WTC11 (cell line): ENCODE measurements around the gene CACNA2D3. TPM values are rescaled to one million over a fixed set of nuclear protein-coding genes. Genes with fewer than 3 reads are reported as not detected.

Experiments used
- ATAC-seq: fragments of 200-7000 bp; cut with Tn5 transposase; 2 replicates; pipeline ENCODE4 v1.10.0; 2021; ENCODE audit warnings: mild to moderate bottlenecking, moderate library complexity
- CTCF ChIA-PET: fragments of 300-600 bp; sonication (Branson Sonifier 250); formaldehyde crosslinking; loops from one replicate; lab custom pipeline; 2021; ENCODE audit warnings: antibody characterized with exemption; lab: Charles Lee
- POLR2A ChIA-PET: fragments of 350-600 bp; sonication (Branson Sonifier 250); formaldehyde crosslinking; loops from one replicate; lab custom pipeline; 2021; ENCODE audit warnings: antibody characterized with exemption; lab: Charles Lee
- DNase-seq: peaks from one replicate; pipeline ENCODE4 v3.0.0; 2021; ENCODE audit warnings: low spot score
- H3K27ac Mint-ChIP-seq: 2 replicates; pipeline ENCODE4 v1.8.0; 2021; ENCODE audit warnings: mixed read lengths
- H3K27me3 Mint-ChIP-seq: 2 replicates; pipeline ENCODE4 v1.8.0; 2021; ENCODE audit warnings: low read depth, mild to moderate bottlenecking, moderate library complexity, mixed read lengths
- H3K36me3 Mint-ChIP-seq: 2 replicates; pipeline ENCODE4 v1.8.0; 2021; ENCODE audit warnings: mixed read lengths
- H3K4me1 Mint-ChIP-seq: 2 replicates; pipeline ENCODE4 v1.8.0; 2022; ENCODE audit warnings: mixed read lengths
- H3K4me3 Mint-ChIP-seq: 2 replicates; pipeline ENCODE4 v1.8.0; 2021; ENCODE audit warnings: mild to moderate bottlenecking, moderate library complexity, mixed read lengths
- H3K9me3 Mint-ChIP-seq: 2 replicates; pipeline ENCODE4 v1.8.0; 2021; ENCODE audit warnings: mixed read lengths
- CBFB ChIP-seq: sonication (generic); formaldehyde crosslinking; IDR thresholded peaks from 2 replicates; pipeline ENCODE4 v1.8.1; 2022; ENCODE audit warnings: mild to moderate bottlenecking, low read depth, missing genetic modification reagents
- ELF4 ChIP-seq: sonication (generic); formaldehyde crosslinking; IDR thresholded peaks from 2 replicates; pipeline ENCODE4 v1.8.1; 2022; ENCODE audit warnings: low read depth, mild to moderate bottlenecking, moderate library complexity, missing genetic modification reagents
- NFE2L1 ChIP-seq: sonication (generic); formaldehyde crosslinking; IDR thresholded peaks from 2 replicates; pipeline ENCODE4 v1.8.1; 2023; ENCODE audit warnings: missing genetic modification reagents
- SMAD4 ChIP-seq: sonication (generic); formaldehyde crosslinking; IDR thresholded peaks from 2 replicates; pipeline ENCODE4 v1.8.0; 2022; ENCODE audit warnings: mild to moderate bottlenecking, missing genetic modification reagents
- TP53 ChIP-seq: sonication (generic); formaldehyde crosslinking; IDR thresholded peaks from 2 replicates; pipeline ENCODE4 v1.8.1; 2023; ENCODE audit warnings: mild to moderate bottlenecking, missing genetic modification reagents
- total RNA-seq: library from RNA; stranded (reverse); gene quantifications from 3 replicates; pipeline ENCODE4 v1.2.3, GENCODE V29; 2021
- TF ChIP-seq, protein P1 (sequence below): sonication (generic); formaldehyde crosslinking; IDR thresholded peaks from 2 replicates; pipeline ENCODE4 v1.8.1; 2022; ENCODE audit warnings: mild to moderate bottlenecking, moderate library complexity, missing genetic modification reagents
- TF ChIP-seq, protein P2 (sequence below): sonication (generic); formaldehyde crosslinking; IDR thresholded peaks from 2 replicates; pipeline ENCODE4 v1.8.1; 2023; ENCODE audit warnings: mild to moderate bottlenecking, missing genetic modification reagents, moderate library complexity
- TF ChIP-seq, protein P3 (sequence below): sonication (generic); formaldehyde crosslinking; IDR thresholded peaks from 2 replicates; pipeline ENCODE4 v1.8.1; 2023; ENCODE audit warnings: mild to moderate bottlenecking, moderate library complexity, missing genetic modification reagents
- TF ChIP-seq, protein P4 (sequence below): sonication (generic); formaldehyde crosslinking; IDR thresholded peaks from 2 replicates; pipeline ENCODE4 v1.8.1; 2022; ENCODE audit warnings: low read depth, mild to moderate bottlenecking, moderate library complexity, missing genetic modification reagents, borderline replicate concordance
- TF ChIP-seq, protein P5 (sequence below): sonication (generic); formaldehyde crosslinking; IDR thresholded peaks from 2 replicates; pipeline ENCODE4 v1.8.0; 2022; ENCODE audit warnings: missing genetic modification reagents
- TF ChIP-seq, protein P6 (sequence below): sonication (generic); formaldehyde crosslinking; IDR thresholded peaks from 2 replicates; pipeline ENCODE4 v1.8.0; 2022; ENCODE audit warnings: mild to moderate bottlenecking, missing genetic modification reagents
- TF ChIP-seq, protein P7 (sequence below): sonication (generic); formaldehyde crosslinking; conservative IDR thresholded peaks from 2 replicates; pipeline ENCODE4 v1.8.1; 2022; ENCODE audit warnings: mild to moderate bottlenecking, missing genetic modification reagents
- TF ChIP-seq, protein P8 (sequence below): sonication (generic); formaldehyde crosslinking; IDR thresholded peaks from 2 replicates; pipeline ENCODE4 v1.8.1; 2023; ENCODE audit warnings: mild to moderate bottlenecking, missing genetic modification reagents, borderline replicate concordance
- TF ChIP-seq, protein P9 (sequence below): fragments of 250-450 bp; sonication (Bioruptor Pico); conservative IDR thresholded peaks from 2 replicates; pipeline ENCODE4 v1.9.0; 2021; ENCODE audit warnings: mild to moderate bottlenecking

CACNA2D3 gene
- total RNA-seq, 1 experiment from 2014 or later: 5.0 TPM

DNA sequence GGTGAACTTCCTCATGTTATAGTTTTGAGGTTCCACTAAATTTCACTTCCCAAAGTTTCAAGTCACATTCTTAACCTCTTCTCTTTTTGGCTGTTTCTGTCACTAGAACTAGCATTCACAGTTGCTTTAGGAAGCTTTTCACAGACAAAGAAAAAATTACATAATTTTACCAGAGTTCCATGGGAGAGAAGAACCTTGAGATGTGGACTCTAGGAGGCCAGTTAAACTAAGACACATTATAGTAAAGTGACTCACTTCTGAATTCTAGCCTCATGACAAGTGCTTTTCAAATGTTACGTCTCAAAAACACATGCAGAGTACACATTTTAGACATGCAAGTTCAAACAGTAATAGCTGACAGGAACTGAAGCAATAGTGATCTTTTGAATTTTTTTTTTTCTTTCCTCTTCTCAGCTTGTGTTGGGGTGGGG lies 845.4 kb downstream of the CACNA2D3 start:
- ATAC-seq: no peak
- Mint-ChIP-seq H3K4me1 (peaks cover 15% of the 10 kb centered on the region), H3K9me3 (no peaks in the 10 kb centered on the region), H3K27me3 (no peaks in the 10 kb centered on the region), H3K4me3 (no peak overlapping the region), H3K36me3 (no peaks in the 10 kb centered on the region), H3K27ac (no peak overlapping the region)
- no peak for DNase-seq
- CTCF ChIA-PET: no interaction called here
- POLR2A ChIA-PET: interaction anchor here (0.6 kb wide), 1 partner anchor 1963 kb away, joined by 10 read pairs; no protein-coding TSS in a partner anchor
- TF ChIP-seq, protein P1, sequence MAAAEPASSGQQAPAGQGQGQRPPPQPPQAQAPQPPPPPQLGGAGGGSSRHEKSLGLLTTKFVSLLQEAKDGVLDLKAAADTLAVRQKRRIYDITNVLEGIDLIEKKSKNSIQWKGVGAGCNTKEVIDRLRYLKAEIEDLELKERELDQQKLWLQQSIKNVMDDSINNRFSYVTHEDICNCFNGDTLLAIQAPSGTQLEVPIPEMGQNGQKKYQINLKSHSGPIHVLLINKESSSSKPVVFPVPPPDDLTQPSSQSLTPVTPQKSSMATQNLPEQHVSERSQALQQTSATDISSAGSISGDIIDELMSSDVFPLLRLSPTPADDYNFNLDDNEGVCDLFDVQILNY: no peak
- TF ChIP-seq NFE2L1 (CRISPR knock-in tag) (no peak), TP53 (CRISPR knock-in tag) (no peak), SMAD4 (CRISPR knock-in tag) (no peak)
- TF ChIP-seq, protein P2, sequence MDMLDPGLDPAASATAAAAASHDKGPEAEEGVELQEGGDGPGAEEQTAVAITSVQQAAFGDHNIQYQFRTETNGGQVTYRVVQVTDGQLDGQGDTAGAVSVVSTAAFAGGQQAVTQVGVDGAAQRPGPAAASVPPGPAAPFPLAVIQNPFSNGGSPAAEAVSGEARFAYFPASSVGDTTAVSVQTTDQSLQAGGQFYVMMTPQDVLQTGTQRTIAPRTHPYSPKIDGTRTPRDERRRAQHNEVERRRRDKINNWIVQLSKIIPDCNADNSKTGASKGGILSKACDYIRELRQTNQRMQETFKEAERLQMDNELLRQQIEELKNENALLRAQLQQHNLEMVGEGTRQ (CRISPR knock-in tag): no peak
- TF ChIP-seq, protein P3, sequence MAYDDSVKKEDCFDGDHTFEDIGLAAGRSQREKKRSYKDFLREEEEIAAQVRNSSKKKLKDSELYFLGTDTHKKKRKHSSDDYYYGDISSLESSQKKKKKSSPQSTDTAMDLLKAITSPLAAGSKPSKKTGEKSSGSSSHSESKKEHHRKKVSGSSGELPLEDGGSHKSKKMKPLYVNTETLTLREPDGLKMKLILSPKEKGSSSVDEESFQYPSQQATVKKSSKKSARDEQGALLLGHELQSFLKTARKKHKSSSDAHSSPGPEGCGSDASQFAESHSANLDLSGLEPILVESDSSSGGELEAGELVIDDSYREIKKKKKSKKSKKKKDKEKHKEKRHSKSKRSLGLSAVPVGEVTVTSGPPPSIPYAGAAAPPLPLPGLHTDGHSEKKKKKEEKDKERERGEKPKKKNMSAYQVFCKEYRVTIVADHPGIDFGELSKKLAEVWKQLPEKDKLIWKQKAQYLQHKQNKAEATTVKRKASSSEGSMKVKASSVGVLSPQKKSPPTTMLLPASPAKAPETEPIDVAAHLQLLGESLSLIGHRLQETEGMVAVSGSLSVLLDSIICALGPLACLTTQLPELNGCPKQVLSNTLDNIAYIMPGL: no peak
- TF ChIP-seq, protein P4, sequence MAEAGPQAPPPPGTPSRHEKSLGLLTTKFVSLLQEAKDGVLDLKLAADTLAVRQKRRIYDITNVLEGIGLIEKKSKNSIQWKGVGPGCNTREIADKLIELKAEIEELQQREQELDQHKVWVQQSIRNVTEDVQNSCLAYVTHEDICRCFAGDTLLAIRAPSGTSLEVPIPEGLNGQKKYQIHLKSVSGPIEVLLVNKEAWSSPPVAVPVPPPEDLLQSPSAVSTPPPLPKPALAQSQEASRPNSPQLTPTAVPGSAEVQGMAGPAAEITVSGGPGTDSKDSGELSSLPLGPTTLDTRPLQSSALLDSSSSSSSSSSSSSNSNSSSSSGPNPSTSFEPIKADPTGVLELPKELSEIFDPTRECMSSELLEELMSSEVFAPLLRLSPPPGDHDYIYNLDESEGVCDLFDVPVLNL (CRISPR knock-in tag): no peak
- TF ChIP-seq, protein P5, sequence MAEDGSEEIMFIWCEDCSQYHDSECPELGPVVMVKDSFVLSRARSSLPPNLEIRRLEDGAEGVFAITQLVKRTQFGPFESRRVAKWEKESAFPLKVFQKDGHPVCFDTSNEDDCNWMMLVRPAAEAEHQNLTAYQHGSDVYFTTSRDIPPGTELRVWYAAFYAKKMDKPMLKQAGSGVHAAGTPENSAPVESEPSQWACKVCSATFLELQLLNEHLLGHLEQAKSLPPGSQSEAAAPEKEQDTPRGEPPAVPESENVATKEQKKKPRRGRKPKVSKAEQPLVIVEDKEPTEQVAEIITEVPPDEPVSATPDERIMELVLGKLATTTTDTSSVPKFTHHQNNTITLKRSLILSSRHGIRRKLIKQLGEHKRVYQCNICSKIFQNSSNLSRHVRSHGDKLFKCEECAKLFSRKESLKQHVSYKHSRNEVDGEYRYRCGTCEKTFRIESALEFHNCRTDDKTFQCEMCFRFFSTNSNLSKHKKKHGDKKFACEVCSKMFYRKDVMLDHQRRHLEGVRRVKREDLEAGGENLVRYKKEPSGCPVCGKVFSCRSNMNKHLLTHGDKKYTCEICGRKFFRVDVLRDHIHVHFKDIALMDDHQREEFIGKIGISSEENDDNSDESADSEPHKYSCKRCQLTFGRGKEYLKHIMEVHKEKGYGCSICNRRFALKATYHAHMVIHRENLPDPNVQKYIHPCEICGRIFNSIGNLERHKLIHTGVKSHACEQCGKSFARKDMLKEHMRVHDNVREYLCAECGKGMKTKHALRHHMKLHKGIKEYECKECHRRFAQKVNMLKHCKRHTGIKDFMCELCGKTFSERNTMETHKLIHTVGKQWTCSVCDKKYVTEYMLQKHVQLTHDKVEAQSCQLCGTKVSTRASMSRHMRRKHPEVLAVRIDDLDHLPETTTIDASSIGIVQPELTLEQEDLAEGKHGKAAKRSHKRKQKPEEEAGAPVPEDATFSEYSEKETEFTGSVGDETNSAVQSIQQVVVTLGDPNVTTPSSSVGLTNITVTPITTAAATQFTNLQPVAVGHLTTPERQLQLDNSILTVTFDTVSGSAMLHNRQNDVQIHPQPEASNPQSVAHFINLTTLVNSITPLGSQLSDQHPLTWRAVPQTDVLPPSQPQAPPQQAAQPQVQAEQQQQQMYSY (CRISPR knock-in tag): no peak
- TF ChIP-seq, protein P6, sequence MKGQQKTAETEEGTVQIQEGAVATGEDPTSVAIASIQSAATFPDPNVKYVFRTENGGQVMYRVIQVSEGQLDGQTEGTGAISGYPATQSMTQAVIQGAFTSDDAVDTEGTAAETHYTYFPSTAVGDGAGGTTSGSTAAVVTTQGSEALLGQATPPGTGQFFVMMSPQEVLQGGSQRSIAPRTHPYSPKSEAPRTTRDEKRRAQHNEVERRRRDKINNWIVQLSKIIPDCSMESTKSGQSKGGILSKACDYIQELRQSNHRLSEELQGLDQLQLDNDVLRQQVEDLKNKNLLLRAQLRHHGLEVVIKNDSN (CRISPR knock-in tag): no peak

DNA sequence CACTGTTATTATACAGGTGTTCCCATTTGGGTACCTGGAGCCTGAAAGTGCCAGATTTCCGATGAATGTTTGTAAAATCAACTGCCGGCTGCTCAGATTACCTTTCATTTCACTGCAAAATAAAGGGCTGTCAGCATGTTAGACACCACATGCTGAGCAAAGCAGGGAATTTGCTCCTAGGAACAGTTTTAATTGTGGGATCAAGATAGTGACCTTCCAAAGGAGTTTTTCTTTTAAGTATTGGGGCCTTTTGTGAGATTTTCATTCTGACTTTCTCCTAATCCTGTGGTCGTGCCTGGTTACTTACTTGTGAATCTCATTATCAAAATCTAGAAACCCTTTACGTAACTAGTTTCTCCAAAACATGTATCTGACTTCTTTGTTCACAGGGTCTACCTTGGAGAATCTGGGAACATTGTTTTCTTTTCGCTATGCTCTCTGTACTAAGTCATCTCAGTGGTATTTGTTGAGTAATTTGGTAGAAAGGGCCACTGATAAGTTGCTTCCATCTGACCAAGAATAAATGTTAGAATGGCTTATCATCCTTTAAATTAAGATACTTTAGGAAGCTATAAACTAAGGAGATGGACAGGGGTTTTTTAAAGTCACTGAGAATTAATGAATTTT lies 846.3 kb downstream of the CACNA2D3 start:
- Mint-ChIP-seq H3K4me3 (no peak overlapping the region), H3K9me3 (no peaks in the 10 kb centered on the region), H3K4me1 (peaks cover 15% of the 10 kb centered on the region), H3K27me3 (no peaks in the 10 kb centered on the region), H3K27ac (no peak overlapping the region), H3K36me3 (no peaks in the 10 kb centered on the region)
- no peak for ATAC-seq
- ChIA-PET CTCF (no interaction called here), POLR2A (interaction anchor here (0.6 to 0.7 kb wide), 2 partner anchors 62 to 1962 kb away, joined by 3 to 10 read pairs; no protein-coding TSS in a partner anchor)
- DNase-seq: no peak
- TF ChIP-seq, protein P7, sequence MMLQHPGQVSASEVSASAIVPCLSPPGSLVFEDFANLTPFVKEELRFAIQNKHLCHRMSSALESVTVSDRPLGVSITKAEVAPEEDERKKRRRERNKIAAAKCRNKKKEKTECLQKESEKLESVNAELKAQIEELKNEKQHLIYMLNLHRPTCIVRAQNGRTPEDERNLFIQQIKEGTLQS (CRISPR knock-in tag): no peak
- TF ChIP-seq, protein P8, sequence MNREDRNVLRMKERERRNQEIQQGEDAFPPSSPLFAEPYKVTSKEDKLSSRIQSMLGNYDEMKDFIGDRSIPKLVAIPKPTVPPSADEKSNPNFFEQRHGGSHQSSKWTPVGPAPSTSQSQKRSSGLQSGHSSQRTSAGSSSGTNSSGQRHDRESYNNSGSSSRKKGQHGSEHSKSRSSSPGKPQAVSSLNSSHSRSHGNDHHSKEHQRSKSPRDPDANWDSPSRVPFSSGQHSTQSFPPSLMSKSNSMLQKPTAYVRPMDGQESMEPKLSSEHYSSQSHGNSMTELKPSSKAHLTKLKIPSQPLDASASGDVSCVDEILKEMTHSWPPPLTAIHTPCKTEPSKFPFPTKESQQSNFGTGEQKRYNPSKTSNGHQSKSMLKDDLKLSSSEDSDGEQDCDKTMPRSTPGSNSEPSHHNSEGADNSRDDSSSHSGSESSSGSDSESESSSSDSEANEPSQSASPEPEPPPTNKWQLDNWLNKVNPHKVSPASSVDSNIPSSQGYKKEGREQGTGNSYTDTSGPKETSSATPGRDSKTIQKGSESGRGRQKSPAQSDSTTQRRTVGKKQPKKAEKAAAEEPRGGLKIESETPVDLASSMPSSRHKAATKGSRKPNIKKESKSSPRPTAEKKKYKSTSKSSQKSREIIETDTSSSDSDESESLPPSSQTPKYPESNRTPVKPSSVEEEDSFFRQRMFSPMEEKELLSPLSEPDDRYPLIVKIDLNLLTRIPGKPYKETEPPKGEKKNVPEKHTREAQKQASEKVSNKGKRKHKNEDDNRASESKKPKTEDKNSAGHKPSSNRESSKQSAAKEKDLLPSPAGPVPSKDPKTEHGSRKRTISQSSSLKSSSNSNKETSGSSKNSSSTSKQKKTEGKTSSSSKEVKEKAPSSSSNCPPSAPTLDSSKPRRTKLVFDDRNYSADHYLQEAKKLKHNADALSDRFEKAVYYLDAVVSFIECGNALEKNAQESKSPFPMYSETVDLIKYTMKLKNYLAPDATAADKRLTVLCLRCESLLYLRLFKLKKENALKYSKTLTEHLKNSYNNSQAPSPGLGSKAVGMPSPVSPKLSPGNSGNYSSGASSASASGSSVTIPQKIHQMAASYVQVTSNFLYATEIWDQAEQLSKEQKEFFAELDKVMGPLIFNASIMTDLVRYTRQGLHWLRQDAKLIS (CRISPR knock-in tag): no peak
- no peak for TF ChIP-seq CBFB (CRISPR knock-in tag)
- TF ChIP-seq, protein P9, sequence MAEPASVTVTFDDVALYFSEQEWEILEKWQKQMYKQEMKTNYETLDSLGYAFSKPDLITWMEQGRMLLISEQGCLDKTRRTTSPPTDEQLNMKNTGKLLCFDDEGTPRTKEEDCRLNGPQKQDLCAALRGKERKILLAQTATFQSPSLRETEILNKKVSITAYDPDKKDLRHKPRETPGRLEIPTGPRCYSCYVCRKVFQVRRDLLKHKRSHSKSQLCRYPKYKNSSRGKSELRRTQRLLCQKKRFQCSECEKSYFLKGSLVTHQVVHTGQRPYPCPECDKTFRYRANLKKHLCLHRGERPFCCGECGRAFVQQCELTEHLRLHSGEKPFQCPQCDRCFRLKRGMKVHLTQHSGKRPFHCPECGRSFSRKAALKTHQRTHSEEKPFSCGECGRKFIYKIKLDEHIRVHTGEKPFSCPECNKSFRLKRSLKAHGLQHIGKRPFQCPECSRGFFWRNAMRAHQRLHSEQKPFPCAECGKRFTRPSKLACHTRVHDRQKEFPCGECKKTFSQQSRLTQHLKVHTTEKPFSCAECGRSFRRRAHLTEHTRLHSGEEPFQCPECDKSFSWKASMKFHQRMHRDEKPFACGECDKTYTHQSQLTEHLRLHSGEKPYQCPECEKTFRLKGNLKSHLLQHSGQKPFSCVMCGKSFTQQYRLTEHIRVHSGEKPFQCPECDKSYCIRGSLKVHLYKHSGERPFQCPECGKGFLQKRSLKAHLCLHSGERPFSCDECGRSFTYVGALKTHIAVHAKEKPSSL (CRISPR knock-in tag): no peak
- TF ChIP-seq ELF4 (CRISPR knock-in tag): no peak
